Neural progenitor cell (in vitro differentiated cells): Measurements from ENCODE around the gene TREM1.

Experiments
- CTCF ChIP-seq: fragments of 200-600 bp; sonication (generic); IDR thresholded peaks from 2 replicates; pipeline ENCODE4 v1.5.1; 2017; ENCODE audit warnings: antibody characterized with exemption, mild to moderate bottlenecking
- EZH2 ChIP-seq: fragments of 200-600 bp; sonication (generic); IDR thresholded peaks from 2 replicates; pipeline ENCODE4 v1.6.1; 2017; ENCODE audit warnings: antibody characterized with exemption, mild to moderate bottlenecking, moderate library complexity
- EZH2phosphoT487 ChIP-seq: fragments of 200-600 bp; sonication (generic); IDR thresholded peaks from 2 replicates; pipeline ENCODE4 v1.6.1; 2017; ENCODE audit warnings: antibody characterized with exemption

- no peak for TF ChIP-seq CTCF
- TF ChIP-seq EZH2phosphoT487, result no peak
- no peak for TF ChIP-seq EZH2
These were observed 14.5 kb downstream of the TREM1 start for GRCh38 chr6:41271901-41272395.
